ENCODE results near the gene VRK1.

DNA sequence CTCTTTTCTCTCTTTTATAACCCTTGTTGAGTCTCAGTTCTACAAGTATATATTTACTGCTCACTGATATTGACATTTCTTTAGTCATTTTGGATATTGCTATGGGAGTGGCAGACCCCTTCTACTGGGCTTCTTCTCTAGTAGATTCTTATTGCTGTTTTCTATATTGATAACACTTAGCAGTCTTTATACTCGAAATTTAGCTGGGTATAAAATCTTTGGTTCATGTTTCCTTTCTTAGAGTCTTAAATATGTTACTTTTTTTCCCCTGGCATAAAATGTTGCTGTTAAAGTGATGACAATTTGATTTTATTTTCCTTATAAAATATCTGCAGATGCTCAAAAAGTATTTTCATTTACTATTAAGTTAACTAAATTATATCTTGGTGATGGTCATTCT, 32.6 kb downstream of the VRK1 start:
- TF ChIP-seq, protein P1, sequence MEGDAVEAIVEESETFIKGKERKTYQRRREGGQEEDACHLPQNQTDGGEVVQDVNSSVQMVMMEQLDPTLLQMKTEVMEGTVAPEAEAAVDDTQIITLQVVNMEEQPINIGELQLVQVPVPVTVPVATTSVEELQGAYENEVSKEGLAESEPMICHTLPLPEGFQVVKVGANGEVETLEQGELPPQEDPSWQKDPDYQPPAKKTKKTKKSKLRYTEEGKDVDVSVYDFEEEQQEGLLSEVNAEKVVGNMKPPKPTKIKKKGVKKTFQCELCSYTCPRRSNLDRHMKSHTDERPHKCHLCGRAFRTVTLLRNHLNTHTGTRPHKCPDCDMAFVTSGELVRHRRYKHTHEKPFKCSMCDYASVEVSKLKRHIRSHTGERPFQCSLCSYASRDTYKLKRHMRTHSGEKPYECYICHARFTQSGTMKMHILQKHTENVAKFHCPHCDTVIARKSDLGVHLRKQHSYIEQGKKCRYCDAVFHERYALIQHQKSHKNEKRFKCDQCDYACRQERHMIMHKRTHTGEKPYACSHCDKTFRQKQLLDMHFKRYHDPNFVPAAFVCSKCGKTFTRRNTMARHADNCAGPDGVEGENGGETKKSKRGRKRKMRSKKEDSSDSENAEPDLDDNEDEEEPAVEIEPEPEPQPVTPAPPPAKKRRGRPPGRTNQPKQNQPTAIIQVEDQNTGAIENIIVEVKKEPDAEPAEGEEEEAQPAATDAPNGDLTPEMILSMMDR (conservative IDR thresholded peaks at IDR 0.05; ENCODE audit: low read length), result no peak
- no peak for TF ChIP-seq EZH2phosphoT487 (IDR thresholded peaks at IDR 0.05; ENCODE audit: borderline replicate concordance)

Measured in Loucy (cell line).